Measurements from ENCODE around the gene FGFRL1.

- TF ChIP-seq POLR2A (IDR thresholded peaks at IDR 0.05), result no peak
- TF ChIP-seq, protein P1, sequence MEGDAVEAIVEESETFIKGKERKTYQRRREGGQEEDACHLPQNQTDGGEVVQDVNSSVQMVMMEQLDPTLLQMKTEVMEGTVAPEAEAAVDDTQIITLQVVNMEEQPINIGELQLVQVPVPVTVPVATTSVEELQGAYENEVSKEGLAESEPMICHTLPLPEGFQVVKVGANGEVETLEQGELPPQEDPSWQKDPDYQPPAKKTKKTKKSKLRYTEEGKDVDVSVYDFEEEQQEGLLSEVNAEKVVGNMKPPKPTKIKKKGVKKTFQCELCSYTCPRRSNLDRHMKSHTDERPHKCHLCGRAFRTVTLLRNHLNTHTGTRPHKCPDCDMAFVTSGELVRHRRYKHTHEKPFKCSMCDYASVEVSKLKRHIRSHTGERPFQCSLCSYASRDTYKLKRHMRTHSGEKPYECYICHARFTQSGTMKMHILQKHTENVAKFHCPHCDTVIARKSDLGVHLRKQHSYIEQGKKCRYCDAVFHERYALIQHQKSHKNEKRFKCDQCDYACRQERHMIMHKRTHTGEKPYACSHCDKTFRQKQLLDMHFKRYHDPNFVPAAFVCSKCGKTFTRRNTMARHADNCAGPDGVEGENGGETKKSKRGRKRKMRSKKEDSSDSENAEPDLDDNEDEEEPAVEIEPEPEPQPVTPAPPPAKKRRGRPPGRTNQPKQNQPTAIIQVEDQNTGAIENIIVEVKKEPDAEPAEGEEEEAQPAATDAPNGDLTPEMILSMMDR (IDR thresholded peaks at IDR 0.05), result no peak
Measured at GRCh38 chr4:1026115-1026514, 14.7 kb downstream of the FGFRL1 start.
